GM23338 (cell line): ENCODE measurements around the gene ZFP42. TPM values are rescaled to one million over a fixed set of nuclear protein-coding genes. Genes with fewer than 3 reads are reported as not detected.

Source experiments
- ATAC-seq: fragments of 200-7000 bp; cut with Tn5 transposase; 3 replicates; pipeline ENCODE4 v1.9.1; 2020
- DNase-seq: peaks from one replicate; pipeline ENCODE4 v3.0.0-alpha.2; 2015; ENCODE audit warnings: low spot score
- H2AFZ ChIP-seq: fragments of 200-600 bp; sonication (generic); 2 replicates; pipeline ENCODE4 v1.8.0; 2016; ENCODE audit warnings: antibody characterized with exemption, mild to moderate bottlenecking, moderate library complexity
- H3F3A ChIP-seq: fragments of 200-600 bp; sonication (generic); replicated peaks from 2 replicates; pipeline ENCODE4 v1.8.0; 2017; ENCODE audit warnings: antibody characterized with exemption, mixed run types, low read depth
- H3K27ac ChIP-seq: fragments of 200-600 bp; sonication (generic); 2 replicates; pipeline ENCODE4 v1.6.1; 2016; ENCODE audit warnings: low read depth
- H3K27me3 ChIP-seq: fragments of 200-600 bp; sonication (generic); 2 replicates; pipeline ENCODE4 v1.8.0; 2016; ENCODE audit warnings: mild to moderate bottlenecking, mixed run types, moderate library complexity; ENCODE audit not compliant: insufficient read depth
- H3K36me3 ChIP-seq: fragments of 200-600 bp; sonication (generic); 2 replicates; pipeline ENCODE4 v1.8.0; 2016; ENCODE audit warnings: mild to moderate bottlenecking; ENCODE audit not compliant: insufficient read depth
- H3K4me1 ChIP-seq: fragments of 200-600 bp; sonication (generic); 2 replicates; pipeline ENCODE4 v1.8.0; 2016; ENCODE audit warnings: mild to moderate bottlenecking, moderate library complexity; ENCODE audit not compliant: insufficient read depth
- H3K4me2 ChIP-seq: fragments of 200-600 bp; sonication (generic); 2 replicates; pipeline ENCODE4 v1.7.1; 2017; ENCODE audit warnings: mixed run types
- H3K4me3 ChIP-seq: fragments of 200-600 bp; sonication (generic); 2 replicates; pipeline ENCODE4 v1.6.1; 2016; ENCODE audit warnings: mixed run types
- H3K79me2 ChIP-seq: fragments of 200-600 bp; sonication (generic); replicated peaks from 2 replicates; pipeline ENCODE4 v1.8.0; 2017; ENCODE audit warnings: mild to moderate bottlenecking; ENCODE audit not compliant: insufficient read depth
- H3K9me2 ChIP-seq: fragments of 200-600 bp; sonication (generic); 2 replicates; pipeline ENCODE4 v1.8.0; 2017; ENCODE audit not compliant: insufficient read depth
- H4K20me1 ChIP-seq: fragments of 200-600 bp; sonication (generic); replicated peaks from 2 replicates; pipeline ENCODE4 v1.8.0; 2017; ENCODE audit warnings: mild to moderate bottlenecking; ENCODE audit not compliant: insufficient read depth
- H3K27ac Mint-ChIP-seq: 2 replicates; pipeline ENCODE4 v1.8.0; 2020; ENCODE audit warnings: inconsistent platforms, mild to moderate bottlenecking, moderate library complexity, mixed read lengths
- H3K27me3 Mint-ChIP-seq: 3 replicates; pipeline ENCODE4 v1.8.0; 2022; ENCODE audit warnings: low read depth, mild to moderate bottlenecking, moderate library complexity, mixed read lengths, inconsistent platforms; ENCODE audit not compliant: insufficient read depth, poor library complexity
- H3K36me3 Mint-ChIP-seq: 3 replicates; pipeline ENCODE4 v1.8.0; 2021; ENCODE audit warnings: low read depth, mild to moderate bottlenecking, inconsistent platforms, moderate library complexity, mixed read lengths
- H3K4me1 Mint-ChIP-seq: 3 replicates; pipeline ENCODE4 v1.8.0; 2020; ENCODE audit warnings: mild to moderate bottlenecking, inconsistent platforms, mixed read lengths
- H3K4me3 Mint-ChIP-seq: 3 replicates; pipeline ENCODE4 v1.8.0; 2021; ENCODE audit warnings: moderate library complexity, mild to moderate bottlenecking, inconsistent platforms, mixed read lengths
- H3K9me3 Mint-ChIP-seq: 3 replicates; pipeline ENCODE4 v1.8.0; 2020; ENCODE audit warnings: moderate library complexity, mild to moderate bottlenecking, inconsistent platforms, mixed read lengths
- CREB1 ChIP-seq: fragments of 250-450 bp; sonication (Bioruptor Pico); IDR thresholded peaks from 2 replicates; pipeline ENCODE4 v1.5.0; 2020; ENCODE audit warnings: low read depth, mild to moderate bottlenecking, moderate library complexity
- CTCF ChIP-seq, 2 experiments: fragments of 200-600 bp in 1 of 2; sonication (generic) in 1 of 2; conservative IDR thresholded peaks; 2 replicates each; pipeline versions ENCODE4 v1.5.1 to v1.6.1; 2016 to 2017; ENCODE audit warnings: antibody characterized with exemption in 2 of 2, low read depth in 2 of 2, mild to moderate bottlenecking in 2 of 2, moderate library complexity in 1 of 2
- POLR2AphosphoS5 ChIP-seq: IDR thresholded peaks from 2 replicates; pipeline ENCODE4 v1.6.1; 2016; ENCODE audit warnings: antibody characterized with exemption, low read depth
- STAT1 ChIP-seq: IDR thresholded peaks from one replicate; pipeline ENCODE4 v1.6.1; 2016; ENCODE audit warnings: antibody characterized with exemption; ENCODE audit not compliant: unreplicated experiment
- ZNF114 ChIP-seq: fragments of 250-450 bp; sonication (Bioruptor Pico); IDR thresholded peaks from 2 replicates; pipeline ENCODE4 v1.5.0; 2020; ENCODE audit warnings: mild to moderate bottlenecking, moderate library complexity
- polyA plus RNA-seq: library from polyadenylated mRNA; unstranded; fragments of >200 nt; fragmentation: Nextera tagmentation; extraction: Ambion mirVana; gene quantifications from 2 replicates; pipeline ENCODE4 v1.2.1, GENCODE V29; 2016
- total RNA-seq: library from RNA; depleted of rRNA; stranded (reverse); fragments of >200 nt; shearing (Covaris generic); gene quantifications from 2 replicates; pipeline ENCODE4 v1.2.3, GENCODE V29; 2014
- TF ChIP-seq, protein P1 (sequence below): fragments of 250-450 bp; sonication (Bioruptor Pico); IDR thresholded peaks from 2 replicates; pipeline ENCODE4 v1.5.0; 2020; ENCODE audit warnings: mild to moderate bottlenecking, moderate library complexity
- TF ChIP-seq, protein P2 (sequence below): IDR thresholded peaks from one replicate; pipeline ENCODE4 v1.6.1; 2018; ENCODE audit warnings: antibody characterized with exemption; ENCODE audit not compliant: unreplicated experiment

Gene ZFP42
- total and polyA plus RNA-seq, 2 experiments from 2014 or later: 70.0 to 111 TPM

GRCh38 chr4:188012426-188012945, 16.9 kb downstream of the ZFP42 start:
- peaks cover 26% of the 10 kb centered on the region for H3K4me1 Mint-ChIP-seq
- TF ChIP-seq CREB1 (CRISPR knock-in tag): no peak
- no peak for TF ChIP-seq STAT1
- no peak for TF ChIP-seq ZNF114 (CRISPR knock-in tag)
- TF ChIP-seq CTCF (conservative IDR thresholded peaks at IDR 0.05; ENCODE audit: low read depth in 2 of 2): no peak
- TF ChIP-seq, protein P1, sequence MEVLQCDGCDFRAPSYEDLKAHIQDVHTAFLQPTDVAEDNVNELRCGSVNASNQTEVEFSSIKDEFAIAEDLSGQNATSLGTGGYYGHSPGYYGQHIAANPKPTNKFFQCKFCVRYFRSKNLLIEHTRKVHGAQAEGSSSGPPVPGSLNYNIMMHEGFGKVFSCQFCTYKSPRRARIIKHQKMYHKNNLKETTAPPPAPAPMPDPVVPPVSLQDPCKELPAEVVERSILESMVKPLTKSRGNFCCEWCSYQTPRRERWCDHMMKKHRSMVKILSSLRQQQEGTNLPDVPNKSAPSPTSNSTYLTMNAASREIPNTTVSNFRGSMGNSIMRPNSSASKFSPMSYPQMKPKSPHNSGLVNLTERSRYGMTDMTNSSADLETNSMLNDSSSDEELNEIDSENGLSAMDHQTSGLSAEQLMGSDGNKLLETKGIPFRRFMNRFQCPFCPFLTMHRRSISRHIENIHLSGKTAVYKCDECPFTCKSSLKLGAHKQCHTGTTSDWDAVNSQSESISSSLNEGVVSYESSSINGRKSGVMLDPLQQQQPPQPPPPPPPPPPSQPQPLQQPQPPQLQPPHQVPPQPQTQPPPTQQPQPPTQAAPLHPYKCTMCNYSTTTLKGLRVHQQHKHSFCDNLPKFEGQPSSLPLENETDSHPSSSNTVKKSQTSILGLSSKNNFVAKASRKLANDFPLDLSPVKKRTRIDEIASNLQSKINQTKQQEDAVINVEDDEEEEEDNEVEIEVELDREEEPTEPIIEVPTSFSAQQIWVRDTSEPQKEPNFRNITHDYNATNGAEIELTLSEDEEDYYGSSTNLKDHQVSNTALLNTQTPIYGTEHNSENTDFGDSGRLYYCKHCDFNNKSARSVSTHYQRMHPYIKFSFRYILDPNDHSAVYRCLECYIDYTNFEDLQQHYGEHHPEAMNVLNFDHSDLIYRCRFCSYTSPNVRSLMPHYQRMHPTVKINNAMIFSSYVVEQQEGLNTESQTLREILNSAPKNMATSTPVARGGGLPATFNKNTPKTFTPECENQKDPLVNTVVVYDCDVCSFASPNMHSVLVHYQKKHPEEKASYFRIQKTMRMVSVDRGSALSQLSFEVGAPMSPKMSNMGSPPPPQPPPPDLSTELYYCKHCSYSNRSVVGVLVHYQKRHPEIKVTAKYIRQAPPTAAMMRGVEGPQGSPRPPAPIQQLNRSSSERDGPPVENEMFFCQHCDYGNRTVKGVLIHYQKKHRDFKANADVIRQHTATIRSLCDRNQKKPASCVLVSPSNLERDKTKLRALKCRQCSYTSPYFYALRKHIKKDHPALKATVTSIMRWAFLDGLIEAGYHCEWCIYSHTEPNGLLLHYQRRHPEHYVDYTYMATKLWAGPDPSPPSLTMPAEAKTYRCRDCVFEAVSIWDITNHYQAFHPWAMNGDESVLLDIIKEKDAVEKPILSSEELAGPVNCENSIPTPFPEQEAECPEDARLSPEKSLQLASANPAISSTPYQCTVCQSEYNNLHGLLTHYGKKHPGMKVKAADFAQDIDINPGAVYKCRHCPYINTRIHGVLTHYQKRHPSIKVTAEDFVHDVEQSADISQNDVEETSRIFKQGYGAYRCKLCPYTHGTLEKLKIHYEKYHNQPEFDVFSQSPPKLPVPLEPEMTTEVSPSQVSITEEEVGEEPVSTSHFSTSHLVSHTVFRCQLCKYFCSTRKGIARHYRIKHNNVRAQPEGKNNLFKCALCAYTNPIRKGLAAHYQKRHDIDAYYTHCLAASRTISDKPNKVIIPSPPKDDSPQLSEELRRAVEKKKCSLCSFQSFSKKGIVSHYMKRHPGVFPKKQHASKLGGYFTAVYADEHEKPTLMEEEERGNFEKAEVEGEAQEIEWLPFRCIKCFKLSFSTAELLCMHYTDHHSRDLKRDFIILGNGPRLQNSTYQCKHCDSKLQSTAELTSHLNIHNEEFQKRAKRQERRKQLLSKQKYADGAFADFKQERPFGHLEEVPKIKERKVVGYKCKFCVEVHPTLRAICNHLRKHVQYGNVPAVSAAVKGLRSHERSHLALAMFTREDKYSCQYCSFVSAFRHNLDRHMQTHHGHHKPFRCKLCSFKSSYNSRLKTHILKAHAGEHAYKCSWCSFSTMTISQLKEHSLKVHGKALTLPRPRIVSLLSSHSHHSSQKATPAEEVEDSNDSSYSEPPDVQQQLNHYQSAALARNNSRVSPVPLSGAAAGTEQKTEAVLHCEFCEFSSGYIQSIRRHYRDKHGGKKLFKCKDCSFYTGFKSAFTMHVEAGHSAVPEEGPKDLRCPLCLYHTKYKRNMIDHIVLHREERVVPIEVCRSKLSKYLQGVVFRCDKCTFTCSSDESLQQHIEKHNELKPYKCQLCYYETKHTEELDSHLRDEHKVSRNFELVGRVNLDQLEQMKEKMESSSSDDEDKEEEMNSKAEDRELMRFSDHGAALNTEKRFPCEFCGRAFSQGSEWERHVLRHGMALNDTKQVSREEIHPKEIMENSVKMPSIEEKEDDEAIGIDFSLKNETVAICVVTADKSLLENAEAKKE (CRISPR knock-in tag): no peak
- no peak for TF ChIP-seq POLR2AphosphoS5
- TF ChIP-seq, protein P2, sequence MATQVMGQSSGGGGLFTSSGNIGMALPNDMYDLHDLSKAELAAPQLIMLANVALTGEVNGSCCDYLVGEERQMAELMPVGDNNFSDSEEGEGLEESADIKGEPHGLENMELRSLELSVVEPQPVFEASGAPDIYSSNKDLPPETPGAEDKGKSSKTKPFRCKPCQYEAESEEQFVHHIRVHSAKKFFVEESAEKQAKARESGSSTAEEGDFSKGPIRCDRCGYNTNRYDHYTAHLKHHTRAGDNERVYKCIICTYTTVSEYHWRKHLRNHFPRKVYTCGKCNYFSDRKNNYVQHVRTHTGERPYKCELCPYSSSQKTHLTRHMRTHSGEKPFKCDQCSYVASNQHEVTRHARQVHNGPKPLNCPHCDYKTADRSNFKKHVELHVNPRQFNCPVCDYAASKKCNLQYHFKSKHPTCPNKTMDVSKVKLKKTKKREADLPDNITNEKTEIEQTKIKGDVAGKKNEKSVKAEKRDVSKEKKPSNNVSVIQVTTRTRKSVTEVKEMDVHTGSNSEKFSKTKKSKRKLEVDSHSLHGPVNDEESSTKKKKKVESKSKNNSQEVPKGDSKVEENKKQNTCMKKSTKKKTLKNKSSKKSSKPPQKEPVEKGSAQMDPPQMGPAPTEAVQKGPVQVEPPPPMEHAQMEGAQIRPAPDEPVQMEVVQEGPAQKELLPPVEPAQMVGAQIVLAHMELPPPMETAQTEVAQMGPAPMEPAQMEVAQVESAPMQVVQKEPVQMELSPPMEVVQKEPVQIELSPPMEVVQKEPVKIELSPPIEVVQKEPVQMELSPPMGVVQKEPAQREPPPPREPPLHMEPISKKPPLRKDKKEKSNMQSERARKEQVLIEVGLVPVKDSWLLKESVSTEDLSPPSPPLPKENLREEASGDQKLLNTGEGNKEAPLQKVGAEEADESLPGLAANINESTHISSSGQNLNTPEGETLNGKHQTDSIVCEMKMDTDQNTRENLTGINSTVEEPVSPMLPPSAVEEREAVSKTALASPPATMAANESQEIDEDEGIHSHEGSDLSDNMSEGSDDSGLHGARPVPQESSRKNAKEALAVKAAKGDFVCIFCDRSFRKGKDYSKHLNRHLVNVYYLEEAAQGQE: no peak
- no peak for DNase-seq
- Histone ChIP-seq H3K27me3 (no peaks in the 10 kb centered on the region), H3K9me2 (no peaks in the 10 kb centered on the region), H3K79me2 (no peaks in the 10 kb centered on the region), H2AFZ (no peak overlapping the region), H3K36me3 (no peaks in the 10 kb centered on the region), H3K4me1 (peaks cover 19% of the 10 kb centered on the region), H4K20me1 (no peaks in the 10 kb centered on the region), H3K4me2 (no peak overlapping the region), H3K4me3 (no peak overlapping the region), H3K27ac (no peak overlapping the region), H3F3A (no peaks in the 10 kb centered on the region; the same call in 1 of the 2 replicates)
- ATAC-seq: no peak
- no peaks in the 10 kb centered on the region for H3K27me3 Mint-ChIP-seq
- H3K9me3 Mint-ChIP-seq: no peaks in the 10 kb centered on the region
- H3K4me3 Mint-ChIP-seq: no peak overlapping the region
- 0 out of 3 replicates have a peak, but pooled peaks cover 2% of the 10 kb centered on the region for H3K36me3 Mint-ChIP-seq
- H3K27ac Mint-ChIP-seq: no peak overlapping the region
